ENCODE data around the gene ZNF407. TPM values are rescaled to one million over a fixed set of nuclear protein-coding genes. Genes with fewer than 3 reads are reported as not detected.

The ZNF407 gene
- total and polyA plus RNA-seq, 9 donors: 5.3 to 22.3 (median 18.7) TPM

DNA sequence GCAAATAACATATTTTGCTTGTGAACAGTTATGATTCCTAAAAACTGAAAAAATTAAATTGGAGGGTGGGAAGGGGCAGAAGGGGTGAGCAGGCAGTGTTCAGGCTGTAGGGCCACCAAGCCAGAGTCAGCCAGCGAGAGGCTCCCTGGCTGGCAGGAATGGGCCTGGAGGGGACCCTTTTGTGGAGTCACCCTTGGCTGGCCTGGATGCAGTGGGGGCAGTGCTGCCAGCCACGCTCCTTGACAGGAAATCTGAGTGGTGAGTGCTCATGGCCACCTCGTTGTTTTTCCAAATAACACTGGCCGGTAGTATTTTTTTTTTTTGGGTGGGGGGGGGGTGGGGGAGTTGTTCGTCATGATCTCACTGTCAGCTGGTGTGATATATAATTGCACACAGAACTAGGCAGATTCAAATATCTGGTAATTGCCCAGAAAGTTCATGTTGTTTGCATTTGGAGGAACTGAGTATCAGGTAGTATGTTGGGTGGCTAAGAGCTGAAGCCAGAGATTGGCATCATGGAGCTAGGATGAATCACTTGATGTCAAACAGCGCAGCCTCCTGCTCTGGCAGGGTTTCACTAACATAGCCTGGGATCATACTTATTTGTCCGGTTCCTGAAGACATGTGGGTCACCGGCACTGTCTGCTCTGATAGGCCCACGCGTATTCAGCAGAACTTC is 451.2 kb downstream of the ZNF407 start:
- H3K4me3 ChIP-seq: no peak overlapping the region
- intact Hi-C loops (cut with DNase I): no loop called here
- TF ChIP-seq POLR2A (IDR thresholded peaks at IDR 0.05): no peak
- TF ChIP-seq EP300 (IDR thresholded peaks at IDR 0.05): no peak
- TF ChIP-seq, protein P1, sequence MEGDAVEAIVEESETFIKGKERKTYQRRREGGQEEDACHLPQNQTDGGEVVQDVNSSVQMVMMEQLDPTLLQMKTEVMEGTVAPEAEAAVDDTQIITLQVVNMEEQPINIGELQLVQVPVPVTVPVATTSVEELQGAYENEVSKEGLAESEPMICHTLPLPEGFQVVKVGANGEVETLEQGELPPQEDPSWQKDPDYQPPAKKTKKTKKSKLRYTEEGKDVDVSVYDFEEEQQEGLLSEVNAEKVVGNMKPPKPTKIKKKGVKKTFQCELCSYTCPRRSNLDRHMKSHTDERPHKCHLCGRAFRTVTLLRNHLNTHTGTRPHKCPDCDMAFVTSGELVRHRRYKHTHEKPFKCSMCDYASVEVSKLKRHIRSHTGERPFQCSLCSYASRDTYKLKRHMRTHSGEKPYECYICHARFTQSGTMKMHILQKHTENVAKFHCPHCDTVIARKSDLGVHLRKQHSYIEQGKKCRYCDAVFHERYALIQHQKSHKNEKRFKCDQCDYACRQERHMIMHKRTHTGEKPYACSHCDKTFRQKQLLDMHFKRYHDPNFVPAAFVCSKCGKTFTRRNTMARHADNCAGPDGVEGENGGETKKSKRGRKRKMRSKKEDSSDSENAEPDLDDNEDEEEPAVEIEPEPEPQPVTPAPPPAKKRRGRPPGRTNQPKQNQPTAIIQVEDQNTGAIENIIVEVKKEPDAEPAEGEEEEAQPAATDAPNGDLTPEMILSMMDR (IDR thresholded peaks at IDR 0.05): no peak
- no peaks in the 10 kb centered on the region for H3K4me1 ChIP-seq (ENCODE audit: insufficient read depth)
- no peaks in the 10 kb centered on the region for H3K27me3 ChIP-seq
- H3K27ac ChIP-seq: no peak overlapping the region
- H3K9me3 ChIP-seq: no peaks in the 10 kb centered on the region
- DNase-seq: no peak
- WGBS, 3 donors: 83 to 90% (median 89%) methylated on average over 10 of the region's 10 CpGs
- H3K36me3 ChIP-seq: no peaks in the 10 kb centered on the region

DNA sequence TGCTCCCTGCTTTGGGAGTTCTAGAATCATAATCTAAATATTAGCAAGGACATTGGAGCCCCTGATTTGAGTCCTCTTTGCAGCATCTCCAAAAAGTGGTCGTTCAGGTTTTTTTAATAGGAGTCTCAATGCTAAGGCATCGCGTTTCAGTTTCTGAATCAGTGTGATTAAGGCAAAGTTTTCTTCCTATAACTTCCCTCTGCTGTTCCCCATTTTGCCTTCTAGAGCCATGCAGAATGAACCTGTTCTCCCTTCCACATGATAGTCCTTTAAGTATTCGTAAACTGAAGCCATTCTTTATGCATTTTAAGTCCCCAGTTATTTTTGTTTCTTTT is 451.8 kb downstream of the ZNF407 start:
- H3K9me3 ChIP-seq: no peaks in the 10 kb centered on the region
- no peak for TF ChIP-seq EP300 (IDR thresholded peaks at IDR 0.05)
- TF ChIP-seq, protein P1 (IDR thresholded peaks at IDR 0.05): no peak
- H3K27ac ChIP-seq: no peak overlapping the region
- no peaks in the 10 kb centered on the region for H3K36me3 ChIP-seq
- no peak overlapping the region for H3K4me3 ChIP-seq
- no peaks in the 10 kb centered on the region for H3K4me1 ChIP-seq (ENCODE audit: insufficient read depth)
- WGBS, 3 donors: 91 to 94% (median 93%) methylated on average over 4 of the region's 4 CpGs
- H3K27me3 ChIP-seq: no peaks in the 10 kb centered on the region
- DNase-seq: no peak
- intact Hi-C loops (cut with DNase I): no loop called here

DNA sequence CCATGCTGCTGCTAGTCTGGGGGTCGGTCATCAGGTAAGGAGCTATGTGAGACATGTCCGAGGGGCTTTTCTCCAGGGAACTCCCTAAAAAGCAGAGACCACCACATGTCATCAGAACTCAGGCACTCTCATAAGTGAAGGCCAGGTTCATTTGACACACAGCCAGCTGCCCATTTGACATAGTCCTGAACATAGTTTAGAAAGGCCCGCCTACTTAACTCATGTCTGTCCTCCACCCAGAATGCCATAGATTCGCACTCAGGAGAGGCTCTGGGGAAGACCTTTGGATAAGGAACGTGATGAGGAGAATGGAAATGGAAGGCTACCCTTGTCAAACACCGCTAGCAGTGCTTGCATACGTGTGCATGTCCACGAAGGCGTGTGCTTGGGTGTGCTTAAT is 454.1 kb downstream of the ZNF407 start:
- H3K36me3 ChIP-seq: no peaks in the 10 kb centered on the region
- H3K27me3 ChIP-seq: no peaks in the 10 kb centered on the region
- no peak overlapping the region for H3K27ac ChIP-seq
- no peaks in the 10 kb centered on the region for H3K4me1 ChIP-seq (ENCODE audit: insufficient read depth)
- H3K4me3 ChIP-seq: no peak overlapping the region
- H3K9me3 ChIP-seq: no peaks in the 10 kb centered on the region
- DNase-seq: no peak
- WGBS, 3 donors: 93 to 98% (median 94%) methylated on average over 9 of the region's 9 CpGs
- TF ChIP-seq POLR2A (IDR thresholded peaks at IDR 0.05): no peak
- no peak for TF ChIP-seq EP300 (IDR thresholded peaks at IDR 0.05)
- TF ChIP-seq, protein P1 (IDR thresholded peaks at IDR 0.05): no peak
- intact Hi-C loops (cut with DNase I): no loop called here

DNA sequence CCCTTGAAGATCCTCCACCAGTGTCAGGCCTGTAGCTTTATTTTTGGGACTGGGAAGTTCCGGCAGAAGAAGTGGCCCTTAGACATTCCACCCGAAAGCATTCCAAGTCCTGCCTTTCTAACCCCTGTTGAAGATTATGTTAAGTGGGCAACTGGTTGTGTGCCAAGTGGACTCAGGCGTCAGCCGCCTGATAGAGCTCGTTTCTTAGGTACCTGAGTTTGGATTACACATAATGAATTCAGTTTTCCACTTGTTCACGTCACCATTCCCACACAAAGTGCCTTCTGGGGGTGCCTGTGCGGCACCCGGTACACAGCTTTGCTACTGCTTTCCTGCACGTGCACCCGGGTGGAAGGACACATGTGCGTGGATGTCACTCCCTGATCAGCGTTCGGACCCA is 454.8 kb downstream of the ZNF407 start:
- intact Hi-C loops (cut with DNase I): no loop called here
- H3K36me3 ChIP-seq: no peaks in the 10 kb centered on the region
- no peak for DNase-seq
- H3K4me1 ChIP-seq (ENCODE audit: insufficient read depth): no peaks in the 10 kb centered on the region
- H3K4me3 ChIP-seq: no peak overlapping the region
- H3K27me3 ChIP-seq: no peaks in the 10 kb centered on the region
- H3K9me3 ChIP-seq: no peaks in the 10 kb centered on the region
- TF ChIP-seq, protein P1 (IDR thresholded peaks at IDR 0.05): no peak
- TF ChIP-seq POLR2A (IDR thresholded peaks at IDR 0.05) (no peak), EP300 (IDR thresholded peaks at IDR 0.05) (no peak)
- 94 to 95% (median 94%) methylated on average over 13 of the region's 13 CpGs for WGBS, 3 donors
- H3K27ac ChIP-seq: no peak overlapping the region
